ENCODE data around the gene ZNF3.

- TF ChIP-seq YY1 (IDR thresholded peaks at IDR 0.05; ENCODE audit: insufficient read depth, insufficient read length), result no peak
- no peak for TF ChIP-seq ZNF274 (IDR thresholded peaks at IDR 0.05; ENCODE audit: low read depth, low read length)
- TF ChIP-seq SUZ12 (IDR thresholded peaks at IDR 0.05; ENCODE audit: extremely low read depth, insufficient read depth, insufficient read length), result no peak
These were observed 22.2 kb downstream of the ZNF3 start for GRCh38 chr7:100059251-100059739.

All from NT2/D1 (cell line).